ENCODE data around the gene CWC15. TPM values are rescaled to one million over a fixed set of nuclear protein-coding genes. Genes with fewer than 3 reads are reported as not detected.
A peak's percentile ranks its signal among the peaks of the same experiment; 100 is the strongest.
"Not testable (repeated sequence)": the region's sequence is repeated elsewhere in the genome, so short reads cannot be mapped to it uniquely, and the experiment has no call there.

CWC15 gene
- total RNA-seq, 4 donors from 2014 or later: 22.9 to 40.3 (median 27.0) TPM

DNA sequence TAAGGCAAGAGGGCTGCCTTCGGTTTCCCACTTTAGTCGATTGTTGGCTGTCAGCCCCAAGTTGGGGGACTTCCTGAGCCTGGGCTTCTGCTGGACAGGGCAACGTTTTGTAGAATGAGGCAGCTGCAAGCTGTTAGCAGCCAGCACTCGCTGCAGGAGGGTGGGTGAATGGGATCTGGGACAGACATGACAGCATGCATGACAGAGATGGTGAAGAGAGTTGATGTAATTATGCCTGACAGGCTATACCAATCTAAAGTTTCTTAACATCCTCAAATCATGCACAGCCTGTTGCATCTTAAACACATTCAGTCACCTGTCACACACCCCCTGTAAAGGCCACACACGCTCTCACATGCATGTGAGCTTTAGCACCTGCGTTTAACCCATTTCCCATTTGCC is 49.2 kb downstream of the CWC15 start:
- TF ChIP-seq EP300 (IDR thresholded peaks at IDR 0.05): no peak
- H3K27ac ChIP-seq (replicated peaks in 1 of 4): peak overlapping the region in 3 of 4 donors; percentile 71 to 76 (median 73)
- peak; percentile 68 for DNase-seq (ENCODE audit: extremely low spot score)
- H3K36me3 ChIP-seq: no peaks in the 10 kb centered on the region
- no peaks in the 10 kb centered on the region for H3K9me3 ChIP-seq
- intact Hi-C loops (cut with DNase I): no loop called here
- H3K4me1 ChIP-seq: peaks cover 36 to 50% (median 49%) of the 10 kb centered on the region in 4 donors
- H3K4me3 ChIP-seq: no peak overlapping the region
- WGBS: 50% methylated on average over 5 of the region's 6 CpGs
- no peaks in the 10 kb centered on the region for H3K27me3 ChIP-seq

GRCh38 chr11:94923004-94923334 is 50.4 kb downstream of the CWC15 start:
- 100% methylated on average over 2 of the region's 2 CpGs for WGBS
- H3K9me3 ChIP-seq: no peaks in the 10 kb centered on the region
- H3K4me3 ChIP-seq: no peak overlapping the region
- no peaks in the 10 kb centered on the region for H3K27me3 ChIP-seq
- intact Hi-C loops (cut with DNase I): no loop called here
- H3K4me1 ChIP-seq: peaks cover 28 to 41% (median 38%) of the 10 kb centered on the region in 4 donors
- no peak overlapping the region for H3K27ac ChIP-seq (replicated peaks in 1 of 4)
- TF ChIP-seq EP300 (IDR thresholded peaks at IDR 0.05) (no peak), POLR2AphosphoS5 (IDR thresholded peaks at IDR 0.05) (no peak), CTCF (IDR thresholded peaks at IDR 0.05) (no peak), POLR2A (IDR thresholded peaks at IDR 0.05; ENCODE audit: low read depth) (no peak)
- no peaks in the 10 kb centered on the region for H3K36me3 ChIP-seq
- DNase-seq (ENCODE audit: extremely low spot score): no peak

- H3K27me3 ChIP-seq: no peaks in the 10 kb centered on the region
- H3K4me3 ChIP-seq: no peak overlapping the region
- H3K9me3 ChIP-seq: no peaks in the 10 kb centered on the region
- no peak for DNase-seq (ENCODE audit: extremely low spot score)
- H3K36me3 ChIP-seq: no peaks in the 10 kb centered on the region
- intact Hi-C loops (cut with DNase I): no loop called here
- H3K27ac ChIP-seq (replicated peaks in 1 of 4): no peak overlapping the region
- peaks cover 23 to 36% (median 33%) of the 10 kb centered on the region in 4 donors for H3K4me1 ChIP-seq
- TF ChIP-seq POLR2A (IDR thresholded peaks at IDR 0.05; ENCODE audit: low read depth) (no peak), EP300 (IDR thresholded peaks at IDR 0.05) (no peak), CTCF (IDR thresholded peaks at IDR 0.05) (no peak), POLR2AphosphoS5 (IDR thresholded peaks at IDR 0.05) (no peak)
- 81% methylated on average over 5 of the region's 5 CpGs for WGBS
These were observed 50.9 kb downstream of the CWC15 start for GRCh38 chr11:94922321-94923003.

DNA sequence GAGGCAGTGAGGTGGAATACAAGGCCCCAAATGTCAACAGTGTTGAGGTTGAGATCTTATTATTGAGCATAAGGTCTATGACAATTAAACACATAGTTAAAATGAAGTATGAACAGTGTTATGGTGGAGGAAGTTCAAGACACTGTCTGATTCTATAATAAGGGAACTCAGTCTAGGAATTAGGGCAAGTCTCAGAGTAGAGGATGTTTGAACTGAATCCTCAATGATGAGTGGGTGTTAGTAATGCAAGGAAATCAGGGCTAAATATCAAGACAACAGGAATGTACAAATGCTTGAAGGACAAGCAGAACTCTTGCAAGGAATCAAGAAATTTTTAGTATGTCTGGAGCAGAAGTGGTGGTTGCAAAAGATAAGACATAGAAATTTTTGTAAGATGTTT is 53.0 kb downstream of the CWC15 start:
- H3K4me3 ChIP-seq: no peak overlapping the region
- H3K4me1 ChIP-seq: peaks cover 10 to 18% (median 14%) of the 10 kb centered on the region in 4 donors
- H3K27me3 ChIP-seq: no peaks in the 10 kb centered on the region
- H3K27ac ChIP-seq (replicated peaks in 1 of 4): no peak overlapping the region
- no peak for DNase-seq (ENCODE audit: extremely low spot score)
- no peak for TF ChIP-seq CTCF (IDR thresholded peaks at IDR 0.05)
- TF ChIP-seq POLR2A (IDR thresholded peaks at IDR 0.05; ENCODE audit: low read depth): no peak
- TF ChIP-seq POLR2AphosphoS5 (IDR thresholded peaks at IDR 0.05): no peak
- no peak for TF ChIP-seq EP300 (IDR thresholded peaks at IDR 0.05)
- H3K9me3 ChIP-seq: no peaks in the 10 kb centered on the region
- intact Hi-C loops (cut with DNase I): no loop called here
- H3K36me3 ChIP-seq: no peaks in the 10 kb centered on the region

- H3K4me3 ChIP-seq; intact Hi-C loops (cut with DNase I): not testable (repeated sequence)
- WGBS: 91% methylated on average over 2 of the region's 2 CpGs
These were observed 59.5 kb downstream of the CWC15 start for GRCh38 chr11:94913718-94914394.

More at GRCh38 chr11:94913718-94914394, 59.5 kb downstream of the CWC15 start:
- not testable (repeated sequence) for DNase-seq (ENCODE audit: extremely low spot score); H3K27me3 ChIP-seq; H3K27ac ChIP-seq (replicated peaks in 1 of 4); H3K4me1 ChIP-seq; H3K9me3 ChIP-seq
- H3K36me3 ChIP-seq: peaks cover 0 to 10% (median 0%) of the 10 kb centered on the region in 4 donors
